HG02571 (cell line): ENCODE measurements around the gene TSPAN14.
"Not testable (repeated sequence)": the region's sequence is repeated elsewhere in the genome, so short reads cannot be mapped to it uniquely, and the experiment has no call there.

ENCODE experiments used
- ATAC-seq: cut with Tn5 transposase; IDR thresholded peaks from one replicate; pipeline ENCODE4 v1.9.1; 2021; ENCODE audit warnings: mild to moderate bottlenecking, moderate library complexity; ENCODE audit not compliant: unreplicated experiment

The TSPAN14 gene

GRCh38 chr10:80520661-80521470 lies 66.8 kb downstream of the TSPAN14 start:
- ATAC-seq = no peak

- ATAC-seq = no peak
Measured at GRCh38 chr10:80522756-80523363, 68.8 kb downstream of the TSPAN14 start.

- no peak for ATAC-seq
Measured at GRCh38 chr10:80523773-80524172, 69.7 kb downstream of the TSPAN14 start.

- ATAC-seq = no peak
Measured at GRCh38 chr10:80524190-80524909, 70.2 kb downstream of the TSPAN14 start.

GRCh38 chr10:80526218-80526617 lies 72.1 kb downstream of the TSPAN14 start:
- ATAC-seq = no peak

- no peak for ATAC-seq
Measured at GRCh38 chr10:80526742-80527141, 72.6 kb downstream of the TSPAN14 start.

- no peak for ATAC-seq
Measured at GRCh38 chr10:80528185-80528700, 74.1 kb downstream of the TSPAN14 start.

GRCh38 chr10:80528901-80529300 lies 74.8 kb downstream of the TSPAN14 start:
- ATAC-seq = no peak

- ATAC-seq = no peak
Measured at GRCh38 chr10:80529604-80530003, 75.5 kb downstream of the TSPAN14 start.

- ATAC-seq = no peak
Measured at GRCh38 chr10:80530251-80530650, 76.1 kb downstream of the TSPAN14 start.

- ATAC-seq = no peak
Measured at GRCh38 chr10:80530816-80531215, 76.7 kb downstream of the TSPAN14 start.

GRCh38 chr10:80532571-80532970 lies 78.5 kb downstream of the TSPAN14 start:
- ATAC-seq = no peak

- not testable (repeated sequence) for ATAC-seq
Measured at GRCh38 chr10:80534059-80534458, 79.9 kb downstream of the TSPAN14 start.

GRCh38 chr10:80534646-80535045 lies 80.5 kb downstream of the TSPAN14 start:
- not testable (repeated sequence) for ATAC-seq

GRCh38 chr10:80535671-80536360 lies 81.7 kb downstream of the TSPAN14 start:
- peak; percentile 81 for ATAC-seq

- no peak for ATAC-seq
Measured at GRCh38 chr10:80536361-80536835, 82.3 kb downstream of the TSPAN14 start.

GRCh38 chr10:80537086-80537735 lies 83.1 kb downstream of the TSPAN14 start:
- no peak for ATAC-seq

- no peak for ATAC-seq
Measured at GRCh38 chr10:80537736-80538480, 83.8 kb downstream of the TSPAN14 start, which contains the start of gene SH2D4B. TSS of gene SH2D4B (plus strand) at chr10:80537902. CDS start at chr10:80538332, 430 bp downstream.

- ATAC-seq = no peak
Measured at GRCh38 chr10:80538481-80539185, 84.5 kb downstream of the TSPAN14 start.
